Measurements from ENCODE around the gene CNIH1.
"Not testable (repeated sequence)": the region's sequence is repeated elsewhere in the genome, so short reads cannot be mapped to it uniquely, and the experiment has no call there.

CNIH1 gene

DNA sequence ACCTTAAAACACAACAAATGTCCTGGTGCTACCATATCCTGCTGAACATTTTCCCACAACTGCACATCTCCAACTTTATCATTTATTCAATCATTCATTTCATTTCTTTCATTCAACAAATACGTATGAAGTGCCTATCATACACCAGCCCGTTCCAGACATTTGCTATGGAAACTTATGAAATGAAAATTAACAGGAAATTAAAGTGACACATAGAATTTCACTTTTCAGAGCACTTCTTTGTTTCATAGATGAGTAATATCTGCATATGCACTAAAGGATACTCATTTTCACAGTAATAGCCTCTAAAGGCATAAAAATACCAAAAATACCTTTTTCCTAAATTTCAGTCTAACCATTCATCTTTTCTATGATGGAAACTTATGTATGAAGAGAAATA is 12.6 kb downstream of the CNIH1 start:
- DNase-seq (ENCODE audit: low read depth in 3 of 3): no peak

DNA sequence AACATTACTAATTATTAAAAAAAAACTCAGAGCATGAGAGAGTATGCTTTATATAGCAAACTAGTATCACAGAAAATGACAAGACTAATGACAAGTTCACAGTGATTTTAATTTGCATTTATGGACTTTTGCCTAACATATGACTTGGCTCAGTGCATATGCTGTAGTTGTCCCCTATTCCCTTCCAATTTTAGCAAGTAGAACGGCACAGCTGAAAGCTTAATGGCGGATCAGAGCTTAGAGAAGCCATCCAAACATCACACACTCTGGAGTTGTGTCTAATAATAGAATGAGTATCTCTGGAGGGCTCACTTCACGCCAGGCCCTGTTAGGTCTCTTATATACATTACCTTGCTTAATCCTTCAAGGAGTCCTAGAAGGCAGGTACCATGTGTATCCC is 13.3 kb downstream of the CNIH1 start:
- DNase-seq (ENCODE audit: low read depth in 3 of 3): no peak

DNA sequence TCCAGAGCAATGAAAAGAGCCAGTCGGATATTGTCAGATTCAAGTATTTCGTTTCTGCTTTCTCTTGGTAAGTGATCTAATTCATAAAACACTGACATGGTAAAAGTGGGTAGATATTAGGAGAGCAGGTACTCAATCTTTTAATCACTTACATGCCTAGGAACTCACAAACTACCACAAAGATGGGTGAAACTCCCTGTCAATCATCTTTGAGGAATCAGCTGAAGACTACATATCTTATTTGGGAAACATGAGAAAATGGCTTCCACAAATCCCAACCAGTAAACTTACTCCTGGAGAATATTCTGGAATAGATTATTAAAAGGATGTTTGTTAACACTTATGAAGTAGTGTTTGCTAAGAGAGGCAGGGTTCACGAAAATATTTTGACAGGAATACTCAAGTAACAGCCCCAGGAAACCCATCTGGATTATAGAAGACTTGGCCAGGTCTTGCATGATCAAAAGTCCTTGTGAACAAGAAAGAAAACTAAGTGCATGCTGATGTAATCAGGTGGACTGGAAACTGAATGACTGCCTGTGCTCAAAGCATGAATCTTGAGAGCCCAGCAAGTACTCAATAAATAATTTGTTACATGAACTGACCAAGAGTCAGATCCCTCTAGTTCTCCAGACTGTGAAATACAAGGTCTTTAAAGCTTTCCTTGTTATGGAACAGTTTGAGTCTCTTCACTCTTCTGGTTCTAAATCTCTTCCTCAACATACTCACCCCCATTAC is 15.5 kb downstream of the CNIH1 start:
- DNase-seq (ENCODE audit: low read depth in 3 of 3): no peak

DNA sequence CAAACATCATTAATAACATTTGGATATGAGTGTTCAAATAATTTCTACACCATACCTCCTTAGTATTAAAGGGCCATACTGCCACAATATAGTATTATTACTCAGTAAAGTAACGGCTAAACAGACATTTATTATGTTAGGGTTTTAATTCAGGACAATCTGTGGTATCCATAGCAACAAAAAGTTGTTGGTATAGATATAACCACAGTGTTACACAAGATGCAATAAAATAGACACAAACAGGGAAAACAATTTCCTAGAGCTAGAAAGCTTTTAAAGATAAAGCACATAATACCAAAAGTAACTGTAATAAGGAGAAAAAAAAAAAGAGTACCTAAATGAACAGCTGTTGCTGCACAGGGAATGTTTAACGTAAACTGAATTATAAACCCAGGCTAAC is 16.1 kb downstream of the CNIH1 start:
- no peak for DNase-seq (ENCODE audit: low read depth in 3 of 3)

GRCh38 chr14:54424479-54424901 is 16.7 kb downstream of the CNIH1 start:
- DNase-seq (ENCODE audit: low read depth in 3 of 3): no peak

DNA sequence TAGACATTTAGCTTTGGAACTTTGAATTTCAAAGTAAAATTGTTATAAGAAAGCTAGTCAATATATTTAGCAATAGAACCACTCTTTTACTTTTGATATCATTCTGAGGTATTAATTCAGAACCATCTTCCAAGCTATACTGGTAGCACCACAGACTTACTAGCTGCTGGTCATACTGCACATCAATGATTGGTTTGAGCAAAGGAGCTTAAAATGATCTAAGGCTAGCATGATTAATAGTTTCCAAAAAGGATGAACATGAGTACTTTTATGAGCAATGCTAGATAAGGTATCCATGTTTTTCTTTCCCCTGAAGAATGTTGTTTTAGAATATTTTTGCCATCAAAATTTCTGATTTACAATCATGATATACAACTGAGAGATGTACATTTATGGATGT is 17.2 kb downstream of the CNIH1 start:
- no peak for DNase-seq (ENCODE audit: low read depth in 3 of 3)

DNA sequence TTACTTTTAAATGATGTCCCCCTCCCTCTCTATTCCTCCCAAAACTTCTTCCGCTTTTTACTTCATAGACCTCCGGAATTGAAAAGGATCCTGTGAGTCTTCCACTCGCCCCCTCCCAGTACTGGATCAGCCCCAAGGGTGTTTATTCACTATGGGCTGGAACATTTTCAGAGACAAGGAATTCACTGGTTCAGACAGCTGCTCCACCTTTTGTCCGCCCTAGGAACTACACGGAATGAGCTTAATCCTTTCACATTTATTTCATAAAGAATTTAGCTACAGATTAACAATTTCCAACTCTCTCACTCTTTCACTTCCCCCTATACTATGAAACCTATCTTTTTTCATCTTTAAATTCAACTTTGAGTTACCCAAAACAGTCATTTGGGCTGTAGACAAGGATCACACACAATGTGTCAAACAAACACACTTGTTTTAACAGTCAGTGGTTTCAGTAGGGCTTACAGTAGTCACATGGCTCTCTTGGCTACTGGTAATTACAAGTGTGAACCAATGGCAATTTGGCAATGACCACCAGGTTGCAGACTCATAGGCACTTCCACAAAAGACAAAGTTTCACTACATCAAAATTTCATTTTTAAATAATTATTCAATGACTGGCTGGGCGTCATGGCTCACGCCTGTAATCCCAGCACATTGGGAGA is 20.6 kb downstream of the CNIH1 start:
- DNase-seq (ENCODE audit: low read depth in 3 of 3): no peak

DNA sequence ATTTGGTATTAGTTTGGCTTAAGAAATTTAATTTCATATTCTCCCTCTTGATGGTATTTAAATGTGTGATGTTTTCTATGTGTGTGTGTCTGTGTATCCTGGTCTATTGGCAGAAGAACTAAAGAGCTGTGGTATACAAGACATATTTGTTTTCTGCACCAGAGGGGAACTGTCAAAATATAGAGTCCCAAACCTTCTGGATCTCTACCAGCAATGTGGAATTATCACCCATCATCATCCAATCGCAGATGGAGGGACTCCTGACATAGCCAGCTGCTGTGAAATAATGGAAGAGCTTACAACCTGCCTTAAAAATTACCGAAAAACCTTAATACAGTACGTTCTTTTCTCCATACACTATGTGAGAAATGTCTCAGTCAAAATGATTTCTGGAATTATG is 29.8 kb downstream of the CNIH1 start:
- DNase-seq (ENCODE audit: low read depth in 3 of 3): no peak

DNA sequence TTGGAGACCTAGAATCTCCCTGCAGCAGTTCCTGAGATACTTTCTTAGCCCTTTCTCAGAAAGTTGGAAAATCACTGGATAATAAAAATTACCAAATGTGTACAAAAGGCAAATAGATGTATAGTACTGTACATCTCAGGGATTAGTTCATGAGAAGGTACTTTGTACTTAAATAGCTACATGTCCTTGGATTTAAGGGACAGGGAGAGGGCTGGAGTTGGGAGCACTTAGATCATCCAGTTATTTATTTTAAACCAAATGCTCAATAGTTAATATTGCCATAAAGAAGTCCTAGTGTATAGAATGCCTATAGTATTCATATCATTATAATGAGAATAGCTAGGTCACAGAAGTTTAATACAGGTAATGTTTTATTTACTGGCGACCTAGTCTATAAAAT is 31.0 kb downstream of the CNIH1 start:
- no peak for DNase-seq (ENCODE audit: low read depth in 3 of 3)

- not testable (repeated sequence) for DNase-seq (ENCODE audit: low read depth in 3 of 3)
Observed at GRCh38 chr14:54403401-54404005, 37.7 kb downstream of the CNIH1 start.

DNA sequence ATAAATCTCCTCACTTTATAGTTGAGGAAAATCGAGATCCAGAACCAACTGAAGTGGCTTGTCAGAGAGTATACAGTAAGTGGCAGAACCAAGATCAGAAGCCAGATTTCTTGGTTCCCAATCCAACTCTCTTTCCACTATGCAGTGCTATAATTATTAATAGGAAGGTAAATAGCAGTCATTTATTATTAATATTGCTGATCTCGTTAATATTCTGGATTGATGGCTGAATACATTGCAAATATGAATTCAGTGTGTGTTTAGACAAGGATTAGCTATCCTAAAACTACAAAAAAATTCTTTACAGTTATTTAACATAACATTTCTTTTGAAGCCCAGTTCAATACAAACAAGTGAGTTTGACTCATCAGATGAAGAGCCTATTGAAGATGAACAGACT is 41.6 kb downstream of the CNIH1 start:
- DNase-seq (ENCODE audit: low read depth in 3 of 3): no peak

DNA sequence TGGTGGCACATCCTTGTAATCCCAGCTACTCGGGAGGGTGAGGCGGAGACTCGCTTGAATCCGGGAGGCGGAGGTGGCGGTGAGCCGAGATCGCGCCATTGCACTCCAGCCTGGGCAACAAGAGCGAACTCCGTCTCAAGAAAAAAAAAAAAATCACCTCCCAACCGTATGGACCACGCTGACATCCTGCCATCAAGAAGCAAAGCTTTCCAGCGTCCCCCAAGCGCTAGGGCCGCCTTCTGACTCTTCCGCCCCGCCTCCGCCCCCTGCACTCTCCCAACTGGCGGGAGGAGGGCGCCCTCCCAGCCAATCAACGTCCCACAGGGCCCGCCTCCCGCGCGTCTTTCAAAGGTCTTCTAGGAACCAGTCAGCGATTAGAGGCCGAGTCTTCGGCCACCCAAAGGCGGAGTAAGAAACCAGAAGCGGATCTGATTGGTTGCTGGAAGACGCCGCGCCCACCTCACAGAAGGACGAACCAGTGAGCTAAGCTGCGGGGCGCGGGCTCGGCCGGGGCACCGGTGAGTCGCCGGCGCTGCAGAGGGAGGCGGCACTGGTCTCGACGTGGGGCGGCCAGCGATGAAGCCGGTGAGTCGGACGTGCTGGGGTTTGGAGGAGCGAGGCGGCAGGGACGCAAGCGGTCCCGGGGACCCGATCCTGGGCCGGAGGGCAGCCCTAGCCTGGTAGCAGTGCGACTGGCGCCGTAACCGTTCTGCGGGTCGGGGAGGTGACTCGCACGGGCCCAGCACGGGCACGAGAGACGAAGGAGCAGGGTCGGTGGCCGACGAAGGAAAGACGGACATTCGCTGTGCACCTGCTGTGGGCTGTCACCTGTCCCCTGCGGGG is 44.5 kb downstream of the CNIH1 start, which contains the start of gene CDKN3:
Gene CDKN3 (plus strand): TSS at position 515 of the 843 bp plus-strand sequence. CDS start 62 bp downstream, at position 577.
- DNase-seq (ENCODE audit: low read depth in 3 of 3): peak; percentile 94 to 96 (median 94)

DNA sequence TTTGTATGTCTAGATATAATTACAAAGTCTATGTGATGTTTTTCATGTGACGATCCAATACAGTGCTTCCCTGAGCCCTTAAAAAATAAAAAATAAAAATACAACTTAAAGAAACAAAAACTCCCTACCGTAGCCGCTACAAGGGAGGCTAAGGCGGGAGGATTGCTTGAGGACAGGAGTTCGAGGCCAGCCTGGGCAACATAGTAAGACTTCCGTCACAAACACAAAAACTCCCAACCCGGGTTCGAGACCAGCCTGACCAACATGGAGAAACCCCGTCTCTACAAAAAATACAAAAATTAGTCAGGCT is 45.0 kb downstream of the CNIH1 start:
- peak in 1 of 3 donors; percentile 6 for DNase-seq (ENCODE audit: low read depth in 3 of 3)

GRCh38 chr14:54395716-54396115 is 45.5 kb downstream of the CNIH1 start:
- no peak for DNase-seq (ENCODE audit: low read depth in 3 of 3)

DNA sequence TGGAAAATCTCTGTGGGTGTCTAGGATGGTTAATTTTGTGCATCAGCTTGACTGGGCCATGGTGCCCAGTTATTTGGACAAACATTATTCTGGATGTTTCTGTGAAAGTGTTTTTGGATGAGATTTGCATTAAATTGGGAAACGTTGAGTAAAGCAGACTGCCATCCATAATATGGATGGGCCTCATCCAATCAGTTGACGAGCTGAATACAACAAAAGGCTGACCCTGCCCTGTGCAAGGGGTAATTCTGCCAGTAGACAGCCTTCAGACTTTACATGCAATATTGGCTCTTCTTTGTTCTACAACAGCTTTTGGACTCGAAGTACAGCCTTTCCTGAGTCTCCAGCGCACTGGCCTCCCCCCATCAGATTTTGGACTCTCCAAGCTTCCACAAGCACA is 45.9 kb downstream of the CNIH1 start:
- DNase-seq (ENCODE audit: low read depth in 3 of 3): no peak

GRCh38 chr14:54394596-54394995 is 46.6 kb downstream of the CNIH1 start:
- no peak for DNase-seq (ENCODE audit: low read depth in 3 of 3)

DNA sequence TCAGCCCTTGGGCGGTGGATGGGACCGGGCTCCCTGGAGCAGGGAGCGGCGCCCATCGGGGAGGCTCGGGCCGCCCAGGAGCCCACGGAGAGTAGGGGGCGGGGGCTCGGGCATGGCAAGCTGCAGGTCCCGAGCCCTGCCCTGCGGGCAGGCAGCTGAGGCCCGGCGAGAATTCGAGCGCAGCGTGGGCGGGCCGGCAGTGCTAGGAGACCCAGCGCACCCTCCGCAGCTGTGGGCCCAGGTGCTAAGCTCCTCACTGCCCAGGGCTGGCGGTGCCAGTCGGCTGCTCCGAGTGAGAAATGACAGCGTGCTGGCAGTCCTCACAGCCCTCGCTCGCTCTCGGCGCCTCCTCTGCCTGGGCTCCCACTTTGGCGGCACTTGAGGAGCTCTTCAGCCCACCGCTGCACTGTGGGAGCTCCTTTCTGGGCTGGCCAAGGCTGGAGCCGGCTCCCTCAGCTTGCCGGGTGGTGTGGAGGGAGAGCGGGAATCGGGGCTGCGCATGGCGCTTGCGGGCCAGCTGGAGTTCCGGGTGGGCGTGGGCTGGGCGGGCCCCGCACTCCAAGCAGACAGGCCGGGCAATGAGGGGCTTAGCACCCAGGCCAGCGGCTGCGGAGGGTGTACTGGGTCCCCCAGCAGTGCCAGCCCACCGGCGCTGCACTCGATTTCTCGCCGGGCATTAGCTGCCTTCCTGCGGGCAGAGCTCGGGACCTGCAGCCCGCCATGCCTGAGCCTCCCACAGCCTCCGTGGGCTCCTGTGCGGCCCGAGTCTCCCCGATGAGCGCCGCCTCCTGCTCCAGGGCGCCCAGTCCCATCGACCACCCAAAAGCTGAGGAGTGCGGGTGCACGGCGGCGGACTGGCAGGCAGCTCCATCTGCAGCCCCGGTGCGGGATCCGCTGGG is 47.9 kb downstream of the CNIH1 start:
- not testable (repeated sequence) for DNase-seq (ENCODE audit: low read depth in 3 of 3)

DNA sequence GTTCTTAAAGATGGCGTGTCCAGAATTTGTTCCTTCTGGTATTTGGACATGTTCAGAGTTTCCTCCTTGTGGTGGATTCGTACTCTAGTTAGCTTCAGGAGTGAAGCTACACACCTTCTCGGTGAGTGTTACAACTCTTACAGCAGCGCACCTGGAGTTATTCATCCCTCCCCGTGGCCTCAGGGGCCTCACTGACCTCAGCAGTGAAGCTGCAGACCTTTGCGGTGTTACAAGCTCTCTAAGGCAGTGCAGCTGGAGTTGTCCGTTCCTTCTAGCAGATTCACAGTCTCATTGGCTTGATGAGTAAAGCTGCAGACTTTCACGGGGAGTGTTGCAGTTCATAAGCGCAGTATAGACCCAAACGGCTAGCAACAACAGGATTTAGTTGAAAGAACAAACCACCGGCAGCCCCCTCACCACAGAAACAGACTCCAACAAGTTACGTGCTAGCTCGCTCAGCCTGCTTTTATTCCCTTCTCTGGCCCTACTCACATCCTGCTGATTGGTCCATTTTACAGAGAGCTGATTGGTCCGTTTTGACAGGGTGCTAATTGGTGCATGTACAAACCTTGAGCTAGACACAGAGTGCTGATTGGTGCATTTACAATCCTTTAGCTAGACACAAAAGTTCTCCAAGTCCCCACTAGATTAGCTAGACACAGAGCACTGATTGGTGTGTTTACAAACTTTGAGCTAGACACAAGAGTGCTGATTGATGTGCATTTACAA is 48.9 kb downstream of the CNIH1 start:
- no peak for DNase-seq (ENCODE audit: low read depth in 3 of 3)

DNA sequence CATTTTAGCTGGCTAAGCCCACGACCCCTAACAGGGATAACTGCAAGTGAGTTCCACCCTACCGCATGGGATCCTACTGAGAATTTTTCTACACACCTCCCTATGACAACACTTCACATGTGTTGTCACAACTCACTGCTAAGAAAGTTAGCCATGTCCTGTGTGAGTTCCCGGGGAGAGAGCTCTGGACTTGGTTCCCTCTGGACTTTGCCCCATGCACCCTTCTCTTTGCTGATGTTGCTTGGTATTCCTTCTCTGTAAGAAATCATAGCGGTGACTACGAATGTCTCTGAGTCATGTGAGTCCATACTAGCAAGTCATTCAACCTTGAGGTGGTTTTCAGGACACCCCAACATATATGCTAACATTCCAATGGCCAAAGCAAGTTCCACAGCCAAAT is 53.8 kb downstream of the CNIH1 start:
- DNase-seq (ENCODE audit: low read depth in 3 of 3): no peak

DNA sequence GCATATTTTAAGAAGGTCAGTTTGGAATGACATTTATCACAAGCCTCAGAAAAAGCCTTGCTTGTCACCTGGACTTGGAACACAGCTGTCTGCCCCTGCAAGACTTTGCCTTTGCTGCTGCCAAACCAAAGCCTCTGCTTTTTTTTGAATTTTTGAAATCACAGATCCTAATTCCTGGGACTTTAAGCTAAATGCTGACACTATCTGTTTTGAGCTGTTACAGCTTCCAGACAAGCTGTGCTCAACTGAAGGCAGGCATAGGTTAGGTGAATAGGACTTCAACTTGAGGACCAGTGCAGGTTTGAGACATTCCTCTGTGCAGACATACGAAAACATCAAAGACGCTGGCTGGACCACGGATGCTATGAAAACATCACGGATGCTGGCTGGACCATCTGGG is 55.6 kb downstream of the CNIH1 start:
- DNase-seq (ENCODE audit: low read depth in 3 of 3): no peak

DNA sequence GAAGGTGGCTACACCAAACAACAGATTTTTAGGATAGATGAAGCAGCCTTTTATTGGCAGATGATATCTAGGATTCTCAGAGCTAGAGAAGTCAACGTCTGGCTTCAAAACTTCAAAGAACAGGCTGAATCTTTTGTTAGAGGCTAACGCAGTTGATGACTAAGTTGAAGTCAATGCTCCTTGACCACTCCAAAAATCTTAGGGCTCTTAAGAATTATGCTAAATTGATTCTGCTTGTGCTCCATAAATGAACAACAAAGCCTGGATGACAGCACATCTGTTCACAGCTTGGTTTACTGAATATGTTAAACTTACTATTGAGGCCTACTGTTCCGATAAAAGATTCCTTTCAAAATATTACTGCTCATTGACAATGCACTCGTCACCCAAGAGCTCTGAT is 57.3 kb downstream of the CNIH1 start:
- no peak for DNase-seq (ENCODE audit: low read depth in 3 of 3)
